Small intestine (tissue), 7 donors: ENCODE measurements around the gene ANKZF1. TPM values are rescaled to one million over a fixed set of nuclear protein-coding genes. Genes with fewer than 3 reads are reported as not detected.
A peak's percentile ranks its signal among the peaks of the same experiment; 100 is the strongest.

Experiments used
- DNase-seq, 2 donors: peaks; one replicate each; pipeline versions ENCODE4 v3.0.0 to v3.0.0-alpha.2; 2013
- FAIRE-seq: peaks from 2 replicates; lab custom pipeline; 2012; peaks lifted over from hg19 to GRCh38; lab: Jason Lieb, UNC
- H3K27ac ChIP-seq, 3 donors: one replicate each; pipeline ENCODE4 v1.5.1; 2013; ENCODE audit warnings: low read length in 2 of 3, mild to moderate bottlenecking in 2 of 3, control low read depth in 1 of 3, inconsistent platforms in 1 of 3, low read depth in 1 of 3, moderate library complexity in 1 of 3
- H3K27me3 ChIP-seq, 3 donors: one replicate each; pipeline ENCODE4 v1.6.1; 2013; ENCODE audit warnings: low read length in 3 of 3, inconsistent platforms in 1 of 3; ENCODE audit not compliant: control insufficient read depth in 3 of 3, insufficient read depth in 3 of 3
- H3K36me3 ChIP-seq, 3 donors: one replicate each; pipeline ENCODE4 v1.6.1; 2013; ENCODE audit warnings: low read length in 3 of 3, inconsistent platforms in 1 of 3, low read depth in 1 of 3, mild to moderate bottlenecking in 1 of 3, moderate library complexity in 1 of 3; ENCODE audit not compliant: control insufficient read depth in 3 of 3, insufficient read depth in 2 of 3
- H3K4me1 ChIP-seq, 3 donors: one replicate each; pipeline ENCODE4 v1.6.1; 2013; ENCODE audit warnings: low read length in 2 of 3, inconsistent platforms in 1 of 3, low read depth in 1 of 3, mild to moderate bottlenecking in 1 of 3, moderate library complexity in 1 of 3; ENCODE audit not compliant: control insufficient read depth in 3 of 3, insufficient read depth in 2 of 3
- H3K4me3 ChIP-seq, 3 donors: one replicate each; pipeline ENCODE4 v1.5.1; 2013; ENCODE audit warnings: low read length in 3 of 3, control low read depth in 1 of 3, inconsistent platforms in 1 of 3, low read depth in 1 of 3, mild to moderate bottlenecking in 1 of 3, moderate library complexity in 1 of 3
- H3K9me3 ChIP-seq, 2 donors: one replicate each; pipeline ENCODE4 v1.6.1; 2013; ENCODE audit warnings: low read depth in 1 of 2, low read length in 1 of 2; ENCODE audit not compliant: control insufficient read depth in 2 of 2, insufficient read depth in 1 of 2
- WGBS, 3 donors: extraction: QIAGEN DNeasy Blood & Tissue Kit; methylation state at CpG; one replicate each; pipeline ENCODE4 v1.1.7; 2013; 5-methylcytosine and 5-hydroxymethylcytosine counted together
- polyA plus RNA-seq, 4 donors: library from polyadenylated mRNA; stranded (reverse) in 3 of 4; unstranded in 1 of 4; fragments of 200-250 nt in 3 of 4; fragments of 120-200 nt in 1 of 4; gene quantifications; one replicate each; pipeline versions ENCODE4 v1.2.1 to v1.2.3, GENCODE V29; 2013
- donor health status: healthy with polysubstance abuse.
- donor health status: control.
- donor health status: control.
- donor health status: Bipolar disorder and iron deficiency.
- donor health status: healthy.

The ANKZF1 gene
- polyA plus RNA-seq, 4 donors: 20.2 to 62.7 (median 36.7) TPM

GRCh38 chr2:219218732-219219701, 10.6 kb upstream of the ANKZF1 start, which contains the start of gene ABCB6:
Gene ABCB6 (minus strand): TSS chr2:219218958. CDS start chr2:219218673, 285 bp downstream.
- Histone ChIP-seq H3K9me3 (no peaks in the 10 kb centered on the region), H3K27ac (peak within 1 kb of the TSS; percentile 85 to 96 (median 90)), H3K36me3 (peaks cover 8 to 70% (median 19%) of the 10 kb centered on the region in 3 donors), H3K4me1 (peaks cover 4 to 38% (median 5%) of the 10 kb centered on the region in 3 donors), H3K27me3 (no peaks in the 10 kb centered on the region), H3K4me3 (peak within 1 kb of the TSS; percentile 46 to 58 (median 57))
- FAIRE-seq: no peak
- peak; percentile 91 to 93 for DNase-seq
- 13 to 26% (median 22%) methylated on average over 59 to 71 of the region's 71 CpGs for WGBS, 3 donors

- H3K36me3 ChIP-seq: peaks cover 11 to 70% (median 26%) of the 10 kb centered on the region in 3 donors
- peaks cover 4 to 38% (median 5%) of the 10 kb centered on the region in 3 donors for H3K4me1 ChIP-seq
- no peak for DNase-seq
- WGBS, 3 donors: 91 to 95% (median 95%) methylated on average over 18 of the region's 18 CpGs
- H3K27me3 ChIP-seq: no peaks in the 10 kb centered on the region
- no peak for FAIRE-seq
- H3K27ac ChIP-seq: peak overlapping the region in 1 of 3 donors; percentile 85
- no peaks in the 10 kb centered on the region for H3K9me3 ChIP-seq
- H3K4me3 ChIP-seq: no peak overlapping the region
Measured at GRCh38 chr2:219219784-219220532, 9.6 kb upstream of the ANKZF1 start.

- DNase-seq (no peak), FAIRE-seq (no peak)
- 94 to 96% (median 96%) methylated on average over 19 of the region's 19 CpGs for WGBS, 3 donors
- no peak overlapping the region for H3K27ac ChIP-seq
- no peaks in the 10 kb centered on the region for H3K27me3 ChIP-seq
- no peaks in the 10 kb centered on the region for H3K9me3 ChIP-seq
- peaks cover 14 to 72% (median 34%) of the 10 kb centered on the region in 3 donors for H3K36me3 ChIP-seq
- no peak overlapping the region for H3K4me3 ChIP-seq
- peaks cover 4 to 38% (median 5%) of the 10 kb centered on the region in 3 donors for H3K4me1 ChIP-seq
Measured at GRCh38 chr2:219220652-219221402, 8.8 kb upstream of the ANKZF1 start.

- FAIRE-seq: no peak
- Histone ChIP-seq H3K4me3 (no peak overlapping the region), H3K9me3 (no peaks in the 10 kb centered on the region), H3K27me3 (no peaks in the 10 kb centered on the region), H3K36me3 (peaks cover 14 to 72% (median 34%) of the 10 kb centered on the region in 3 donors), H3K4me1 (peaks cover 4 to 28% (median 5%) of the 10 kb centered on the region in 3 donors), H3K27ac (no peak overlapping the region)
- DNase-seq: no peak
- 91 to 98% (median 95%) methylated on average over 16 of the region's 16 CpGs for WGBS, 3 donors
Measured at GRCh38 chr2:219221957-219222518, 7.6 kb upstream of the ANKZF1 start.

GRCh38 chr2:219223831-219224610, 5.6 kb upstream of the ANKZF1 start:
- 95 to 97% (median 95%) methylated on average over 29 to 31 of the region's 31 CpGs for WGBS, 3 donors
- no peak overlapping the region for H3K4me3 ChIP-seq
- FAIRE-seq: no peak
- DNase-seq: no peak
- H3K36me3 ChIP-seq: peaks cover 14 to 85% (median 34%) of the 10 kb centered on the region in 3 donors
- H3K9me3 ChIP-seq: no peaks in the 10 kb centered on the region
- H3K27me3 ChIP-seq: no peaks in the 10 kb centered on the region
- no peak overlapping the region for H3K27ac ChIP-seq
- peaks cover 8 to 23% (median 15%) of the 10 kb centered on the region in 3 donors for H3K4me1 ChIP-seq

GRCh38 chr2:219225350-219225749, 4.3 kb upstream of the ANKZF1 start:
- no peak overlapping the region for H3K27ac ChIP-seq
- FAIRE-seq (no peak), DNase-seq (no peak)
- peaks cover 5 to 13% (median 10%) of the 10 kb centered on the region in 3 donors for H3K4me1 ChIP-seq
- H3K36me3 ChIP-seq: peaks cover 14 to 72% (median 32%) of the 10 kb centered on the region in 3 donors
- H3K4me3 ChIP-seq: no peak overlapping the region
- H3K27me3 ChIP-seq: no peaks in the 10 kb centered on the region
- no peaks in the 10 kb centered on the region for H3K9me3 ChIP-seq
- WGBS, 3 donors: 77 to 84% (median 80%) methylated on average over 3 of the region's 3 CpGs
